MCF 10A (cell line): ENCODE measurements around the gene AFTPH. TPM values are rescaled to one million over a fixed set of nuclear protein-coding genes. Genes with fewer than 3 reads are reported as not detected.
A peak's percentile ranks its signal among the peaks of the same experiment; 100 is the strongest.

Source experiments
- Bru-seq: library from RNA; stranded (reverse); fragments of 400-500 nt; gene quantifications from one replicate; lab custom pipeline; 2021; lab: Mats Ljungman, UMichigan
- BruChase-seq, 2 experiments: library from RNA; stranded (reverse); fragments of 400-500 nt; gene quantifications; one replicate each; lab custom pipeline; 2021; lab: Mats Ljungman, UMichigan
- BruUV-seq: library from RNA; stranded (reverse); fragments of 400-500 nt; replicated peaks from 2 replicates; lab custom pipeline; 2021; lab: Mats Ljungman, UMichigan
- CTCF ChIA-PET: fragments of 300-600 bp; sonication (Branson Sonifier 250); formaldehyde crosslinking; extraction: SDS; loops from one replicate; lab custom pipeline; 2021; ENCODE audit warnings: antibody characterized with exemption, inconsistent platforms; lab: Yijun Ruan, JAX
- POLR2A ChIA-PET: fragments of 300-600, 350-650 bp; sonication (Branson Sonifier 250); formaldehyde crosslinking; extraction: SDS; loops from one replicate; lab custom pipeline; 2020; ENCODE audit warnings: antibody characterized with exemption, inconsistent platforms; lab: Yijun Ruan, JAX
- DNase-seq: peaks from one replicate; pipeline ENCODE4 v3.0.0-alpha.2; 2018; ENCODE audit not compliant: unreplicated experiment
- H3K27ac Mint-ChIP-seq: one replicate; pipeline ENCODE4 v1.8.0; 2022; ENCODE audit warnings: mild to moderate bottlenecking, low read depth, mixed read lengths; ENCODE audit not compliant: unreplicated experiment
- H3K27me3 Mint-ChIP-seq: one replicate; pipeline ENCODE4 v1.8.0; 2022; ENCODE audit warnings: mixed read lengths; ENCODE audit not compliant: insufficient read depth, unreplicated experiment
- H3K36me3 Mint-ChIP-seq: one replicate; pipeline ENCODE4 v1.8.0; 2022; ENCODE audit warnings: mild to moderate bottlenecking, moderate library complexity, mixed read lengths; ENCODE audit not compliant: insufficient read depth, unreplicated experiment
- H3K4me1 Mint-ChIP-seq: one replicate; pipeline ENCODE4 v1.8.0; 2022; ENCODE audit warnings: mixed read lengths; ENCODE audit not compliant: insufficient read depth, unreplicated experiment
- H3K4me3 Mint-ChIP-seq: one replicate; pipeline ENCODE4 v1.8.0; 2022; ENCODE audit warnings: mild to moderate bottlenecking, moderate library complexity, mixed read lengths; ENCODE audit not compliant: unreplicated experiment
- H3K9me3 Mint-ChIP-seq: one replicate; pipeline ENCODE4 v1.8.0; 2022; ENCODE audit warnings: mixed read lengths; ENCODE audit not compliant: unreplicated experiment
- intact Hi-C: fragments of 100-400 bp; cut with micrococcal nuclease; formaldehyde crosslinking; loops from 2 replicates; pipeline ENCODE4 v1.14.1; 2022
- long read RNA-seq: library from polyadenylated mRNA; stranded (forward); transcript quantifications from one replicate; pipeline ENCODE4 v2.0.0, GENCODE V29; 2022
- total RNA-seq: library from RNA; stranded (reverse); gene quantifications from 2 replicates; pipeline ENCODE4 v1.2.3, GENCODE V29; 2022
- TF ChIP-seq, protein P1 (sequence below): fragments of 200-600 bp; IDR thresholded peaks from one replicate; pipeline ENCODE4 v1.8.0; 2022; ENCODE audit warnings: antibody characterized with exemption, mild to moderate bottlenecking; ENCODE audit not compliant: unreplicated experiment

The AFTPH gene, protein sequence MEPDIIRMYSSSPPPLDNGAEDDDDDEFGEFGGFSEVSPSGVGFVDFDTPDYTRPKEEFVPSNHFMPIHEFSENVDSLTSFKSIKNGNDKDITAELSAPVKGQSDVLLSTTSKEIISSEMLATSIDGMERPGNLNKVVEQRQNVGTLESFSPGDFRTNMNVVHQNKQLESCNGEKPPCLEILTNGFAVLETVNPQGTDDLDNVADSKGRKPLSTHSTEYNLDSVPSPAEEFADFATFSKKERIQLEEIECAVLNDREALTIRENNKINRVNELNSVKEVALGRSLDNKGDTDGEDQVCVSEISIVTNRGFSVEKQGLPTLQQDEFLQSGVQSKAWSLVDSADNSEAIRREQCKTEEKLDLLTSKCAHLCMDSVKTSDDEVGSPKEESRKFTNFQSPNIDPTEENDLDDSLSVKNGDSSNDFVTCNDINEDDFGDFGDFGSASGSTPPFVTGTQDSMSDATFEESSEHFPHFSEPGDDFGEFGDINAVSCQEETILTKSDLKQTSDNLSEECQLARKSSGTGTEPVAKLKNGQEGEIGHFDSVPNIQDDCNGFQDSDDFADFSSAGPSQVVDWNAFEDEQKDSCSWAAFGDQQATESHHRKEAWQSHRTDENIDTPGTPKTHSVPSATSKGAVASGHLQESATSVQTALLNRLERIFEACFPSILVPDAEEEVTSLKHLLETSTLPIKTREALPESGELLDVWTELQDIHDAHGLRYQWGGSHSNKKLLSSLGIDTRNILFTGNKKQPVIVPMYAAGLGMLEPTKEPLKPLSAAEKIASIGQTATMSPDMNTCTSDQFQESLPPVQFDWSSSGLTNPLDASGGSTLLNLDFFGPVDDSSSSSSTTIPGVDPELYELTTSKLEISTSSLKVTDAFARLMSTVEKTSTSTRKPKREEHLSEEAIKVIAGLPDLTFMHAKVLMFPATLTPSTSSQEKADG
- total RNA-seq (24.2 and 24.7 TPM in 2 replicates), Bru-seq, nascent RNA (percentile 82 among the genes with signal in this experiment), BruChase-seq, experiment 1, labeled RNA remaining after a 6-hour chase (percentile 72 among the genes with signal in this experiment), BruChase-seq, experiment 2, labeled RNA remaining after a 2-hour chase (percentile 80 among the genes with signal in this experiment)
- long read RNA-seq, full-length matches to known transcripts, result 11 of 27 reads
- long read RNA-seq, partial matches to known transcripts, result 3 of 27 reads
- long read RNA-seq, other reads (novel, unspliced or antisense), result 13 of 27 reads

DNA sequence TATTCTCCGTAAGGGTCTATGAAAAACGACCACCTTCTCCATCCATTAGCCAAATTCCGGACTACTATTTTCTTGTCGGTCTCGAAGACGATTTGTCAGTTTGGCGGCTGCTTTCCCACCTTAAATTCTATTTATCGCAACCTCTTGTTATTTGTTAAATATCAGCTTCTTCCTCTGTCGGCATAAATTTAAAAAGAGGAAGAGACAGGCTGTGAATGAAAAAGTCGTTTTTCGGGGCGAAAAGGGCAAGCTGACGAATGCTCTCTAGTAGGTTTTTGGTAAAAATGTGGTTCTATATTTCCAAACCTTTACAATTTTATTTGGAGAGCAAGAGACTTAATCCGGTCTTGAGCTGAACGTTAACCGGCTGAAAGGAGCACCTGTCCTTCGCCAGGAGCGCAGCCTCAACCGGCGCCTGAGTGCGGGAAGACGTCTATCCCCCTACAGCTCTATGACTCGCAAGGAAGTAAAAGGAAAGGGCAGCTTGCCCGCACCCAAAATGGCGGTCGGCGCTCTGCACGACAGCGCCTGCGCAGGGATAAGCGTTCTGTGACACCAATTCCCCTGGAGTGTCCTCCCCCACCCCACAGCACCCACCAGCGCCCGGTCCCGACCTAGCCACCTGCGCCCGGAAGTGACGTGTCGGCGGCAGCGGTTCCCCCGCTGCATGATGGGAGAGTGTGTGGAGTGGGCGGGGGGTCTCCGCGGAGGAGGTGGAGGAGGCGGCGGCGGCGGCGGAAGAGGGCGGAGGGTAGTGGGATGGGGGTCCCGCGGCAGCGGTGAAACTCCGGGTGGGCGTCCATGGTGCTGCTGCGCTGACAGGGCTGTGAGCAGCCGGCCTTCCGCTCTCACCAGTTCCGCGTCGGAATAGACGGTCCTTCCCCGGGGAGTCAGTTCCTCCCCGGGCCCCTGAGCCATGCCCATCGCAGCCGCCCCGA is at the start of gene AFTPH:
Gene AFTPH (plus strand): TSS at position 663 of the 938 bp plus-strand sequence. CDS start 27,147 bp downstream, outside the sequence.
- H3K27me3 Mint-ChIP-seq, result no peaks in the 10 kb centered on the region
- intact Hi-C loops, result loop anchor here (1.0 to 10.0 kb wide), 7 partner anchors 31 to 381 kb away; partner anchors contain the start of gene SERTAD2
- TF ChIP-seq, protein P1, sequence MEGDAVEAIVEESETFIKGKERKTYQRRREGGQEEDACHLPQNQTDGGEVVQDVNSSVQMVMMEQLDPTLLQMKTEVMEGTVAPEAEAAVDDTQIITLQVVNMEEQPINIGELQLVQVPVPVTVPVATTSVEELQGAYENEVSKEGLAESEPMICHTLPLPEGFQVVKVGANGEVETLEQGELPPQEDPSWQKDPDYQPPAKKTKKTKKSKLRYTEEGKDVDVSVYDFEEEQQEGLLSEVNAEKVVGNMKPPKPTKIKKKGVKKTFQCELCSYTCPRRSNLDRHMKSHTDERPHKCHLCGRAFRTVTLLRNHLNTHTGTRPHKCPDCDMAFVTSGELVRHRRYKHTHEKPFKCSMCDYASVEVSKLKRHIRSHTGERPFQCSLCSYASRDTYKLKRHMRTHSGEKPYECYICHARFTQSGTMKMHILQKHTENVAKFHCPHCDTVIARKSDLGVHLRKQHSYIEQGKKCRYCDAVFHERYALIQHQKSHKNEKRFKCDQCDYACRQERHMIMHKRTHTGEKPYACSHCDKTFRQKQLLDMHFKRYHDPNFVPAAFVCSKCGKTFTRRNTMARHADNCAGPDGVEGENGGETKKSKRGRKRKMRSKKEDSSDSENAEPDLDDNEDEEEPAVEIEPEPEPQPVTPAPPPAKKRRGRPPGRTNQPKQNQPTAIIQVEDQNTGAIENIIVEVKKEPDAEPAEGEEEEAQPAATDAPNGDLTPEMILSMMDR, result no peak
- peak; percentile 99 for DNase-seq
- peaks cover 8% of the 10 kb centered on the region for H3K4me1 Mint-ChIP-seq
- peak within 1 kb of the TSS; percentile 83 for H3K4me3 Mint-ChIP-seq
- H3K27ac Mint-ChIP-seq, result peak within 1 kb of the TSS; percentile 94
- peaks cover 6% of the 10 kb centered on the region for H3K36me3 Mint-ChIP-seq
- H3K9me3 Mint-ChIP-seq, result no peaks in the 10 kb centered on the region
- POLR2A ChIA-PET, result interaction anchor here (0.6 to 4.9 kb wide), 60 partner anchors 8 to 935 kb away, joined by 3 to 60 read pairs (median 4); partner anchors contain the start of genes ACTR2, LGALSL and SERTAD2
- TSS peak; percentile 91 for BruUV-seq
- CTCF ChIA-PET, result interaction anchor here (0.6 to 2.8 kb wide), 35 partner anchors 10 to 1777 kb away, joined by 3 to 20 read pairs (median 4); no protein-coding TSS in a partner anchor

DNA sequence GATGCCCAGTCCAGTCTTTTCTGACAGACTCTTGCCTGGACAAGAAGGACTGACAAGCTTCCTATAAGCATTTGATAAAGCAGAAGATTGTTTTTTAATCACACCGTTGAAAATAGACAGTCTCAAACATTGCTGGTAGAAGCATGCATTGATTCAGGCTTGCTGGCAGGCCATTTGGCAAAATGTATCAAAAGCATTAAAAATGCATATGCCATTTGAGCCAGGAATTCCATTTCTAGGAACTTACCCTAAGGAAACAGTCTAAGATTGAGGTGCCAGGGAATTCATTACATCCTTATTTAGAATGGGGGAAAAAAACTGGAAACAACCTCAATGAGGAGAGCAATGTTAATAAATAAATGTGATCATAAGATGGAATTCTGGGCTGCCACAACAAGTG is 49.5 kb upstream of the AFTPH start:
- no peak overlapping the region for H3K27ac Mint-ChIP-seq
- no peak for DNase-seq
- CTCF ChIA-PET, result interaction anchor here (0.6 kb wide), 1 partner anchor 98 kb away, joined by 6 read pairs; no protein-coding TSS in a partner anchor
- TF ChIP-seq, protein P1, result no peak
- H3K4me3 Mint-ChIP-seq, result no peak overlapping the region
- no peaks in the 10 kb centered on the region for H3K27me3 Mint-ChIP-seq
- BruUV-seq, result no TSS peak
- no peaks in the 10 kb centered on the region for H3K36me3 Mint-ChIP-seq
- POLR2A ChIA-PET, result no interaction called here
- intact Hi-C loops, result no loop called here
- no peaks in the 10 kb centered on the region for H3K9me3 Mint-ChIP-seq
- peaks cover 10% of the 10 kb centered on the region for H3K4me1 Mint-ChIP-seq

DNA sequence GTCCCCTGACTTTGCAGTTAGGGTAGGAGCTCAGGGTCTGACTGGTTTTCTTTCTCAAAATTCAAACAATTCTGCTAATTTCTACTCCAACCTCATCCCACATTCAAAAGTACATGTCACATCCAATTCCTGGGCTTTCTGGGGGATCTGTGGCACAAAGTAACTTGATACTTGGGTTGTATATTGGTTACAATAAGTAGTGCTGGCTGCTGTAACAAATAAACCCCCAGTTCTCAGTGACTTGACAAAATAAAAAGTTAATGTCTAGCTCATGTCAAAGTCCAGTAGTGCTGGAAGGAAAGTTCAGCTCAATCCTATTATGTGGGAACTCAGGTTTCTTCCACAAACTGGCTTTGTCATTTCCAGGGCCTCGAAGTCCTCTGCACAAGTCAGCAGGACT is 47.1 kb upstream of the AFTPH start:
- H3K27ac Mint-ChIP-seq, result no peak overlapping the region
- ChIA-PET POLR2A (interaction anchor here (0.6 kb wide), 1 partner anchor 14 kb away, joined by 4 read pairs; no protein-coding TSS in a partner anchor), CTCF (interaction anchor here (0.6 to 4.3 kb wide), 4 partner anchors 9 to 147 kb away, joined by 3 to 27 read pairs (median 3); no protein-coding TSS in a partner anchor)
- intact Hi-C loops, result no loop called here
- BruUV-seq, result no TSS peak
- H3K27me3 Mint-ChIP-seq, result no peaks in the 10 kb centered on the region
- no peak for DNase-seq
- no peak overlapping the region for H3K4me3 Mint-ChIP-seq
- H3K9me3 Mint-ChIP-seq, result no peaks in the 10 kb centered on the region
- no peaks in the 10 kb centered on the region for H3K36me3 Mint-ChIP-seq
- peaks cover 10% of the 10 kb centered on the region for H3K4me1 Mint-ChIP-seq
- TF ChIP-seq, protein P1, result no peak
